SK-N-SH (cell line): Measurements from ENCODE around the gene KRTAP4-5. TPM values are rescaled to one million over a fixed set of nuclear protein-coding genes. Genes with fewer than 3 reads are reported as not detected.

Experiments
- CTCF ChIA-PET: fragments of 300-600, 350-600 bp; formaldehyde crosslinking; extraction: SDS; loops from one replicate; lab custom pipeline; 2021; lab: Yijun Ruan, JAX
- POLR2A ChIA-PET: fragments of 350-600 bp; sonication (Branson Sonifier 250); formaldehyde crosslinking; extraction: SDS; loops from one replicate; lab custom pipeline; 2020; ENCODE audit warnings: antibody characterized with exemption, inconsistent platforms; lab: Yijun Ruan, JAX
- DNase-seq: peaks from one replicate; pipeline ENCODE4 v3.0.0; 2012
- H2AFZ ChIP-seq: fragments of 200-600 bp; sonication (generic); 2 replicates; pipeline ENCODE4 v1.8.1; 2016; ENCODE audit warnings: antibody characterized with exemption, mild to moderate bottlenecking, low read depth
- H3F3A ChIP-seq: fragments of 200-600 bp; sonication (generic); replicated peaks from 2 replicates; pipeline ENCODE3; 2016; ENCODE audit warnings: antibody characterized with exemption, mild to moderate bottlenecking; ENCODE audit not compliant: insufficient read depth
- H3K27ac ChIP-seq, 2 experiments: fragments of 200-500 bp in 1 of 2; fragments of 200-600 bp in 1 of 2; sonication (Bioruptor generic) in 1 of 2; sonication (generic), shearing (Covaris generic) in 1 of 2; 2 replicates each; pipeline versions ENCODE4 v1.5.1 to v1.6.1; 2014 to 2016; ENCODE audit warnings: low read depth in 2 of 2, inconsistent platforms in 1 of 2, low read length in 1 of 2, mild to moderate bottlenecking in 1 of 2, mixed read lengths in 1 of 2
- H3K27me3 ChIP-seq: fragments of 200-600 bp; sonication (generic), shearing (Covaris generic); 2 replicates; pipeline ENCODE4 v1.6.1; 2016; ENCODE audit warnings: mixed run types; ENCODE audit not compliant: insufficient read depth
- H3K36me3 ChIP-seq, 2 experiments: fragments of 200-500 bp in 1 of 2; fragments of 200-600 bp in 1 of 2; sonication (Bioruptor generic) in 1 of 2; sonication (generic) in 1 of 2; replicated peaks in 1 of 2; 2 replicates each; pipeline versions ENCODE3 to v1.5.1; 2014 to 2016; ENCODE audit warnings: low read length in 1 of 2, mild to moderate bottlenecking in 1 of 2; ENCODE audit not compliant: insufficient read depth in 2 of 2, control insufficient read depth in 1 of 2
- H3K4me1 ChIP-seq, 2 experiments: fragments of 200-500 bp in 1 of 2; fragments of 200-600 bp in 1 of 2; sonication (Bioruptor generic) in 1 of 2; sonication (generic), shearing (Covaris generic) in 1 of 2; 2 replicates each; pipeline versions ENCODE4 v1.5.1 to v1.6.1; 2014 to 2016; ENCODE audit warnings: low read depth in 1 of 2, low read length in 1 of 2, mixed run types in 1 of 2; ENCODE audit not compliant: insufficient read depth in 2 of 2, control insufficient read depth in 1 of 2
- H3K4me2 ChIP-seq: fragments of 200-600 bp; sonication (generic), shearing (Covaris generic); 2 replicates; pipeline ENCODE4 v1.6.1; 2017; ENCODE audit warnings: mixed run types
- H3K4me3 ChIP-seq, 2 experiments: fragments of 200-500 bp in 1 of 2; fragments of 200-600 bp in 1 of 2; sonication (Bioruptor generic) in 1 of 2; sonication (generic), shearing (Covaris generic) in 1 of 2; 2 replicates each; pipeline versions ENCODE4 v1.5.1 to v1.8.1; 2014 to 2016; ENCODE audit warnings: low read depth in 2 of 2, inconsistent platforms in 1 of 2, low read length in 1 of 2, mild to moderate bottlenecking in 1 of 2, mixed read lengths in 1 of 2, moderate library complexity in 1 of 2
- H3K79me2 ChIP-seq: fragments of 200-600 bp; sonication (generic); 2 replicates; pipeline ENCODE4 v1.8.1; 2017; ENCODE audit warnings: mild to moderate bottlenecking; ENCODE audit not compliant: insufficient read depth
- H3K9ac ChIP-seq: fragments of 200-600 bp; sonication (generic); 2 replicates; pipeline ENCODE4 v1.6.1; 2017; ENCODE audit warnings: mixed run types
- H3K9me2 ChIP-seq: fragments of 200-600 bp; sonication (generic); 2 replicates; pipeline ENCODE4 v1.6.1; 2017; ENCODE audit warnings: mixed run types
- H3K9me3 ChIP-seq: fragments of 200-600 bp; sonication (generic); 2 replicates; pipeline ENCODE4 v1.6.1; 2017; ENCODE audit warnings: mixed run types, mild to moderate bottlenecking, moderate library complexity
- H4K20me1 ChIP-seq: fragments of 200-600 bp; sonication (generic); 2 replicates; pipeline ENCODE4 v1.6.1; 2017; ENCODE audit warnings: mild to moderate bottlenecking, mixed run types; ENCODE audit not compliant: insufficient read depth
- EZH2phosphoT487 ChIP-seq: fragments of 200-600 bp; sonication (generic); IDR thresholded peaks from 2 replicates; pipeline ENCODE4 v1.6.1; 2017; ENCODE audit warnings: low read depth, mixed run types, mild to moderate bottlenecking, antibody characterized with exemption, moderate library complexity, borderline replicate concordance
- FOSL2 ChIP-seq: IDR thresholded peaks from 2 replicates; pipeline ENCODE4 v1.4.0; 2012; ENCODE audit warnings: low read depth, mild to moderate bottlenecking, moderate library complexity, borderline replicate concordance
- FOXJ3 ChIP-seq: sonication (generic); formaldehyde crosslinking; IDR thresholded peaks from 2 replicates; pipeline ENCODE4 v1.5.1; 2020; ENCODE audit warnings: mild to moderate bottlenecking, missing genetic modification reagents
- GABPA ChIP-seq: IDR thresholded peaks from 2 replicates; pipeline ENCODE4 v1.4.0; 2012; ENCODE audit warnings: low read depth, mild to moderate bottlenecking
- GATA2 ChIP-seq: sonication (generic); formaldehyde crosslinking; IDR thresholded peaks from 2 replicates; pipeline ENCODE4 v1.5.0; 2020; ENCODE audit warnings: mild to moderate bottlenecking, missing genetic modification reagents
- JUND ChIP-seq: IDR thresholded peaks from 2 replicates; pipeline ENCODE4 v1.4.0; 2012
- MEF2A ChIP-seq: IDR thresholded peaks from 2 replicates; pipeline ENCODE4 v1.4.0; 2012; ENCODE audit warnings: low read depth, borderline replicate concordance
- MXI1 ChIP-seq: IDR thresholded peaks from 2 replicates; pipeline ENCODE4 v1.6.1; 2012; ENCODE audit warnings: mild to moderate bottlenecking, low read depth, low read length, improper control_type of control experiment
- NFIC ChIP-seq: IDR thresholded peaks from 2 replicates; pipeline ENCODE4 v1.4.0; 2012; ENCODE audit warnings: borderline replicate concordance
- NRF1 ChIP-seq: IDR thresholded peaks from 2 replicates; pipeline ENCODE4 v1.6.1; 2012; ENCODE audit warnings: low read depth, mild to moderate bottlenecking, low read length
- PBX3 ChIP-seq: IDR thresholded peaks from 2 replicates; pipeline ENCODE4; 2012
- WGBS: methylation state at CpG from one replicate; pipeline ENCODE4 v1.1.6; 2017; ENCODE audit warnings: low lambda C conversion rate; 5-methylcytosine and 5-hydroxymethylcytosine counted together
- polyA plus RNA-seq, 3 experiments: library from polyadenylated mRNA; depleted of rRNA; stranded (reverse); fragments of >200 nt; gene quantifications; 2 replicates each; pipeline ENCODE4 v1.2.3, GENCODE V29; 2012
- TF ChIP-seq, protein P1 (sequence below): IDR thresholded peaks from 2 replicates; pipeline ENCODE4 v1.4.0; 2012; ENCODE audit warnings: low read depth, borderline replicate concordance
- TF ChIP-seq, protein P2 (sequence below): IDR thresholded peaks from 2 replicates; pipeline ENCODE4 v1.4.0; 2012; ENCODE audit warnings: low read depth

The KRTAP4-5 gene
- polyA plus RNA-seq, 1 of the 3 experiments (the other 2 are of a cell fraction): not detected

DNA sequence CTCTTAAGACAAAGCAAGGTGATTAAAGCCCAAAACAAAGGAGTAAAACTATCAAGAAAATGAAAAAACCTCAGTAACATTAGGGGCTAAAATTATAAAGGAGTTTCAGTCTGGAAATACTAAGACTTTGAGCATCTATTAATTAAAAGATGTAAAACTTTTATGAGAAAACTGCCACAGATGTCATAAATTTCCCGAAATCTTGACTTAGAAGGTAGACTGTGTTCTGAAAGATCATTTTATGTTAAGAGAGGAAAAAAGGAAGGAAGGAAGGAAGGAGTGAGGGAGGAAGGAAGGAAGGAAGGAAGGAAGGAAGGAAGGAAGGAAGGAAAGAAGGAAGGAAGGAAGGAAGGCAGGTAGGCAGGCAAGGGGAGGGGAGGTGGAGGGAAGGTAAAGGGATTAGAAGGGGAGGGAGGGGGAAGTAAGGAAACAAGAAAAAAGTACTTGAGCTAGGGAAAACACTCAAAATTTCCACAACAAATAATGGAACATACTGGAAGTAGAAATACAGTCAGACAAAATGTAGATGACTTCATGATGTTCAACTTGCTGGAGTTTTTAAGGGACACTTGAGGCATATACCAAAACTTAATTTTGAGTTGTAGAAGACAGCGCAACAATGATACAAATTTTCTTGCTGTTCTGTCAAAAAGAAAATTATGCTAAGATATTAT, 2.0 kb downstream of the KRTAP4-5 start:
- Histone ChIP-seq H3K9ac (no peak overlapping the region), H3K27ac (no peak overlapping the region), H3K4me1 (no peaks in the 10 kb centered on the region), H2AFZ (no peak overlapping the region), H3K4me3 (no peak overlapping the region), H3K9me2 (no peaks in the 10 kb centered on the region), H4K20me1 (no peaks in the 10 kb centered on the region), H3K9me3 (0 out of 2 replicates have a peak, but pooled peaks cover 5% of the 10 kb centered on the region), H3K79me2 (no peaks in the 10 kb centered on the region), H3K4me2 (no peak overlapping the region), H3K36me3 (no peaks in the 10 kb centered on the region), H3K27me3 (0 out of 2 replicates have a peak, but pooled peaks cover 4% of the 10 kb centered on the region), H3F3A (no peaks in the 10 kb centered on the region)
- POLR2A ChIA-PET: no interaction called here
- CTCF ChIA-PET: no interaction called here
- 26% methylated on average over 2 of the region's 2 CpGs for WGBS
- no peak for DNase-seq
- TF ChIP-seq EZH2phosphoT487 (no peak), NFIC (no peak), PBX3 (no peak), NRF1 (no peak), FOSL2 (no peak), MXI1 (no peak), GABPA (no peak), FOXJ3 (CRISPR knock-in tag) (no peak), JUND (no peak), MEF2A (no peak)
- TF ChIP-seq, protein P1, sequence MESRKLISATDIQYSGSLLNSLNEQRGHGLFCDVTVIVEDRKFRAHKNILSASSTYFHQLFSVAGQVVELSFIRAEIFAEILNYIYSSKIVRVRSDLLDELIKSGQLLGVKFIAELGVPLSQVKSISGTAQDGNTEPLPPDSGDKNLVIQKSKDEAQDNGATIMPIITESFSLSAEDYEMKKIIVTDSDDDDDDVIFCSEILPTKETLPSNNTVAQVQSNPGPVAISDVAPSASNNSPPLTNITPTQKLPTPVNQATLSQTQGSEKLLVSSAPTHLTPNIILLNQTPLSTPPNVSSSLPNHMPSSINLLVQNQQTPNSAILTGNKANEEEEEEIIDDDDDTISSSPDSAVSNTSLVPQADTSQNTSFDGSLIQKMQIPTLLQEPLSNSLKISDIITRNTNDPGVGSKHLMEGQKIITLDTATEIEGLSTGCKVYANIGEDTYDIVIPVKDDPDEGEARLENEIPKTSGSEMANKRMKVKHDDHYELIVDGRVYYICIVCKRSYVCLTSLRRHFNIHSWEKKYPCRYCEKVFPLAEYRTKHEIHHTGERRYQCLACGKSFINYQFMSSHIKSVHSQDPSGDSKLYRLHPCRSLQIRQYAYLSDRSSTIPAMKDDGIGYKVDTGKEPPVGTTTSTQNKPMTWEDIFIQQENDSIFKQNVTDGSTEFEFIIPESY: no peak

- Histone ChIP-seq H3K79me2 (no peaks in the 10 kb centered on the region), H3K27ac (no peak overlapping the region), H2AFZ (no peak overlapping the region), H3K27me3 (0 out of 2 replicates have a peak, but pooled peaks cover 4% of the 10 kb centered on the region), H3K9ac (no peak overlapping the region), H3K9me3 (0 out of 2 replicates have a peak, but pooled peaks cover 5% of the 10 kb centered on the region), H3K4me1 (no peaks in the 10 kb centered on the region), H3K4me3 (no peak overlapping the region), H4K20me1 (no peaks in the 10 kb centered on the region), H3K36me3 (no peaks in the 10 kb centered on the region), H3K4me2 (no peak overlapping the region), H3F3A (no peaks in the 10 kb centered on the region), H3K9me2 (no peaks in the 10 kb centered on the region)
- 9% methylated on average over 2 of the region's 2 CpGs for WGBS
- no peak for TF ChIP-seq GATA2
- TF ChIP-seq, protein P2, sequence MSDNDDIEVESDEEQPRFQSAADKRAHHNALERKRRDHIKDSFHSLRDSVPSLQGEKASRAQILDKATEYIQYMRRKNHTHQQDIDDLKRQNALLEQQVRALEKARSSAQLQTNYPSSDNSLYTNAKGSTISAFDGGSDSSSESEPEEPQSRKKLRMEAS: no peak
- CTCF ChIA-PET: no interaction called here
- DNase-seq: no peak
- POLR2A ChIA-PET: no interaction called here
Measured at GRCh38 chr17:41145261-41145660, 4.4 kb downstream of the KRTAP4-5 start.
